ENCODE measurements around the gene HINFP.

Gene HINFP

DNA sequence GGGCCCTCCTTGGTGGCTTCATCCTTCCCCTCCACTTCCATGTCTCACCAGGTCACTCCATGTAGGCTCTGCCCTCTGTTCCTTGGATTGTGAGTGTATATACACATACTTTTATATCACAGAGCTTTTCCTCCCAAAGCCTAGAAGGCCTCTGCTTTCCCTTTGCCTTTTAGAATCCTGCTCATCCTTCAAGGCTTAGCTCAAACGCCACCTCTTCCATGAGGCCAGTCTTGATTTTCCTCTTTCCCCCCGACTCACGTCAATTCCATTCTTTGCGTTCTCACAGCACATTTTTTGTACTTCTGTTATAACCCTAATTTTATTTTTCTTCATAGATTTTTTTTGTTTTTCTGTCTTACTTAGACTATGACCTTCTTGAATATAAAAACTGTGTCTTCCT, 31.2 kb downstream of the HINFP start:
- TF ChIP-seq ZBTB7A (IDR thresholded peaks at IDR 0.05; ENCODE audit: low read depth) (no peak), TEAD4 (IDR thresholded peaks at IDR 0.05) (no peak), RAD21 (IDR thresholded peaks at IDR 0.05; ENCODE audit: low read depth) (no peak), CEBPB (IDR thresholded peaks at IDR 0.05) (no peak)

DNA sequence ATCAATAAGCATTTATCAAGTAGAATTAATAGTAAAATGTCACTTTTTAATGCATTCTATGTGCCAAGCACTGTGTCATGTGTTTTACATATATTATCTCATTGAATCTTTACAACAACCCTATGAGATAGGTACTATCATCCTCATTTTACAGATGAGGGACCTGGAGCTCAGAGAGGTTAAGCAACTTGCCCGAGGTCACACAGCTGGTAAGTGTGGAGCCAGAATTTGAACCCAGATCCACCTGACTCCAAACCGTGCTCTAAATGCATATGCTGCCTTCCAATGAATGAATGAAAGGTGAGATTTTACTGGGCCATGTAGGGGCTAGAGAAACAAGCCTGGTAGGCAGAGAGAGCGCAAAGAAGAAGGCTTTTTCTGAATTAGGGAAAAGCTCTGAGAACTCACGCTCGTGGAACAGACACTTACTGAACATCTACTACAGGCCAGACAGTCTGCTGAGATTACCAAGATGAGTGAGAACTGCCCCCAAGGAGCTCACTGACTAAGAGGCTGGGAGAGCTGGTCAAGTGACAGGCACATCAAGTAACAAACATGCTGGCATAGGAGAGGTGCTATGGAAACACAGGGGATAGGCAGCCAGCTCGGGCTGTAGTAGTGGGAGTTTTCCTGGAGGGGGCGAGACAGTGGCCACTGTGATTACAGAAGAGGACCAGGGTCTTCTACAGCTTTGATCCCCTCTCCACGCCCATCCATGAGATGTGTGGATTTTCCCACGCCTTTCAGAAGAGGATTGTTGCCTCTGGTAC, 31.9 kb downstream of the HINFP start:
- TF ChIP-seq NFIC (IDR thresholded peaks at IDR 0.05) = no peak
- TF ChIP-seq CREB1 (IDR thresholded peaks at IDR 0.05; ENCODE audit: low read depth) = no peak
- no peak for TF ChIP-seq RAD21 (IDR thresholded peaks at IDR 0.05; ENCODE audit: low read depth)
- TF ChIP-seq FOXM1 (IDR thresholded peaks at IDR 0.05; ENCODE audit: borderline replicate concordance, low read depth) = no peak
- no peak for TF ChIP-seq TEAD4 (IDR thresholded peaks at IDR 0.05)
- TF ChIP-seq EP300 (IDR thresholded peaks at IDR 0.05; ENCODE audit: borderline replicate concordance) = no peak
- TF ChIP-seq TCF12 (IDR thresholded peaks at IDR 0.05; ENCODE audit: low read depth) = no peak
- TF ChIP-seq ZBTB7A (IDR thresholded peaks at IDR 0.05; ENCODE audit: low read depth) = no peak
- TF ChIP-seq, protein P1, sequence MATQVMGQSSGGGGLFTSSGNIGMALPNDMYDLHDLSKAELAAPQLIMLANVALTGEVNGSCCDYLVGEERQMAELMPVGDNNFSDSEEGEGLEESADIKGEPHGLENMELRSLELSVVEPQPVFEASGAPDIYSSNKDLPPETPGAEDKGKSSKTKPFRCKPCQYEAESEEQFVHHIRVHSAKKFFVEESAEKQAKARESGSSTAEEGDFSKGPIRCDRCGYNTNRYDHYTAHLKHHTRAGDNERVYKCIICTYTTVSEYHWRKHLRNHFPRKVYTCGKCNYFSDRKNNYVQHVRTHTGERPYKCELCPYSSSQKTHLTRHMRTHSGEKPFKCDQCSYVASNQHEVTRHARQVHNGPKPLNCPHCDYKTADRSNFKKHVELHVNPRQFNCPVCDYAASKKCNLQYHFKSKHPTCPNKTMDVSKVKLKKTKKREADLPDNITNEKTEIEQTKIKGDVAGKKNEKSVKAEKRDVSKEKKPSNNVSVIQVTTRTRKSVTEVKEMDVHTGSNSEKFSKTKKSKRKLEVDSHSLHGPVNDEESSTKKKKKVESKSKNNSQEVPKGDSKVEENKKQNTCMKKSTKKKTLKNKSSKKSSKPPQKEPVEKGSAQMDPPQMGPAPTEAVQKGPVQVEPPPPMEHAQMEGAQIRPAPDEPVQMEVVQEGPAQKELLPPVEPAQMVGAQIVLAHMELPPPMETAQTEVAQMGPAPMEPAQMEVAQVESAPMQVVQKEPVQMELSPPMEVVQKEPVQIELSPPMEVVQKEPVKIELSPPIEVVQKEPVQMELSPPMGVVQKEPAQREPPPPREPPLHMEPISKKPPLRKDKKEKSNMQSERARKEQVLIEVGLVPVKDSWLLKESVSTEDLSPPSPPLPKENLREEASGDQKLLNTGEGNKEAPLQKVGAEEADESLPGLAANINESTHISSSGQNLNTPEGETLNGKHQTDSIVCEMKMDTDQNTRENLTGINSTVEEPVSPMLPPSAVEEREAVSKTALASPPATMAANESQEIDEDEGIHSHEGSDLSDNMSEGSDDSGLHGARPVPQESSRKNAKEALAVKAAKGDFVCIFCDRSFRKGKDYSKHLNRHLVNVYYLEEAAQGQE (IDR thresholded peaks at IDR 0.05; ENCODE audit: low read depth) = no peak
- TF ChIP-seq, protein P2, sequence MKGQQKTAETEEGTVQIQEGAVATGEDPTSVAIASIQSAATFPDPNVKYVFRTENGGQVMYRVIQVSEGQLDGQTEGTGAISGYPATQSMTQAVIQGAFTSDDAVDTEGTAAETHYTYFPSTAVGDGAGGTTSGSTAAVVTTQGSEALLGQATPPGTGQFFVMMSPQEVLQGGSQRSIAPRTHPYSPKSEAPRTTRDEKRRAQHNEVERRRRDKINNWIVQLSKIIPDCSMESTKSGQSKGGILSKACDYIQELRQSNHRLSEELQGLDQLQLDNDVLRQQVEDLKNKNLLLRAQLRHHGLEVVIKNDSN (IDR thresholded peaks at IDR 0.05) = no peak
- TF ChIP-seq CEBPB (IDR thresholded peaks at IDR 0.05) = no peak
- TF ChIP-seq YY1 (IDR thresholded peaks at IDR 0.05; ENCODE audit: low read depth) = no peak
- TF ChIP-seq EGR1 (IDR thresholded peaks at IDR 0.05) = no peak
- TF ChIP-seq, protein P3, sequence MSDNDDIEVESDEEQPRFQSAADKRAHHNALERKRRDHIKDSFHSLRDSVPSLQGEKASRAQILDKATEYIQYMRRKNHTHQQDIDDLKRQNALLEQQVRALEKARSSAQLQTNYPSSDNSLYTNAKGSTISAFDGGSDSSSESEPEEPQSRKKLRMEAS (IDR thresholded peaks at IDR 0.05) = no peak
- no peak for TF ChIP-seq TAF1 (IDR thresholded peaks at IDR 0.05; ENCODE audit: low read depth)

DNA sequence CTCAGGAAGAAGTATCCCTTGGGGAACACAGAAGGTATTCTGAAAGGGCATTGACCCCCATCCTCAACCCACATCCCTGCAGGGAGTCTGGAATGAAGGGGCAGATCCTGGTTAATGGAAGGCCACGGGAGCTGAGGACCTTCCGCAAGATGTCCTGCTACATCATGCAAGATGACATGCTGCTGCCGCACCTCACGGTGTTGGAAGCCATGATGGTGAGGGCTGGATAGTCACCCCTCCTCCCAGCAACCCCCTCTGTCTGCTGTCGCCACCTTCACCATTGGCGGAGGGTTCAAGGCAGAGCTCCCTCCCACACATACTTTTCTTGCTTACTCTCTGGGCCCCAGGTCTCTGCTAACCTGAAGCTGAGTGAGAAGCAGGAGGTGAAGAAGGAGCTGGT, 32.8 kb downstream of the HINFP start:
- no peak for TF ChIP-seq YY1 (IDR thresholded peaks at IDR 0.05; ENCODE audit: low read depth)
- TF ChIP-seq TCF12 (IDR thresholded peaks at IDR 0.05; ENCODE audit: low read depth) = no peak
- no peak for TF ChIP-seq FOXM1 (IDR thresholded peaks at IDR 0.05; ENCODE audit: borderline replicate concordance, low read depth)
- no peak for TF ChIP-seq TAF1 (IDR thresholded peaks at IDR 0.05; ENCODE audit: low read depth)
- TF ChIP-seq CEBPB (IDR thresholded peaks at IDR 0.05) = no peak
- no peak for TF ChIP-seq CREB1 (IDR thresholded peaks at IDR 0.05; ENCODE audit: low read depth)
- TF ChIP-seq, protein P1 (IDR thresholded peaks at IDR 0.05; ENCODE audit: low read depth) = no peak
- TF ChIP-seq, protein P3 (IDR thresholded peaks at IDR 0.05) = no peak
- no peak for TF ChIP-seq RAD21 (IDR thresholded peaks at IDR 0.05; ENCODE audit: low read depth)
- no peak for TF ChIP-seq EGR1 (IDR thresholded peaks at IDR 0.05)

DNA sequence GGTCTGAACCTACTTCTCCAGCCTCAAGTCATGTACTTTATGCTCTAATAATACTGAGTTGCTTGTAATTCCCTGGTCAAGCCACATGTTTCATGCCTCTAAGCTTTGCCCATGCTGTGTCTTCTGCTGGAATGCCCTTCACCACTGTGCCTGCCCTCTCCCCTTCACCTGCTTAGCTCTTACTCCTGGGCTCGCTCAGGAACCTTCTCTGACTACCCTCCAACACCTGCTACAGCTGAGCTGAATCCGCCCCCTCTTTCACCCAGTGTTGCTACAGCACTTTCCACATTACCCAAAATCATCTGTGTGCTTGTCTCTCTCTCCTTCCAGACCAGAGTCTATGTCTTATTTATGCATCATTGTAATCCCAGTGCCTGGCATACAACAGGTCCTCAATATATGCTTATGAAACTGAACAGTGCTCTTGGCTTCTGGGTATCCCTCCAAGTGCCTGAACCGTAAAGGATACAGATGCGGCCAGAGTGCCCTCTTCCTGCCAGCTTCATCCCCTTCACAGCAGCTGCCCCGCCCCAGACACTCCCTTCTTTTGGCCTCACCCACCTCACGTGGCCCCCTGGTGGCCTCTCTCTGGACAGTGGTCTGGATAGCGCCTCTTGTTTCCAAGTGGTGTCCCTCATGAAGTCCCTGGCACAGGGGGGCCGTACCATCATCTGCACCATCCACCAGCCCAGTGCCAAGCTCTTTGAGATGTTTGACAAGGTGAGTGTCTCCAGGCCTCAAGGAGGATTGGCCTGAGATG, 34.5 kb downstream of the HINFP start:
- TF ChIP-seq, protein P2 (IDR thresholded peaks at IDR 0.05) = 0 out of 2 replicates have a peak, but pooled peaks have one; percentile 31
- no peak for TF ChIP-seq CREB1 (IDR thresholded peaks at IDR 0.05; ENCODE audit: low read depth)
- no peak for TF ChIP-seq EP300 (IDR thresholded peaks at IDR 0.05; ENCODE audit: borderline replicate concordance)
- no peak for TF ChIP-seq CEBPB (IDR thresholded peaks at IDR 0.05)
- TF ChIP-seq, protein P1 (IDR thresholded peaks at IDR 0.05; ENCODE audit: low read depth) = no peak
